ENCODE data around the gene BACE2.

Gene BACE2

DNA sequence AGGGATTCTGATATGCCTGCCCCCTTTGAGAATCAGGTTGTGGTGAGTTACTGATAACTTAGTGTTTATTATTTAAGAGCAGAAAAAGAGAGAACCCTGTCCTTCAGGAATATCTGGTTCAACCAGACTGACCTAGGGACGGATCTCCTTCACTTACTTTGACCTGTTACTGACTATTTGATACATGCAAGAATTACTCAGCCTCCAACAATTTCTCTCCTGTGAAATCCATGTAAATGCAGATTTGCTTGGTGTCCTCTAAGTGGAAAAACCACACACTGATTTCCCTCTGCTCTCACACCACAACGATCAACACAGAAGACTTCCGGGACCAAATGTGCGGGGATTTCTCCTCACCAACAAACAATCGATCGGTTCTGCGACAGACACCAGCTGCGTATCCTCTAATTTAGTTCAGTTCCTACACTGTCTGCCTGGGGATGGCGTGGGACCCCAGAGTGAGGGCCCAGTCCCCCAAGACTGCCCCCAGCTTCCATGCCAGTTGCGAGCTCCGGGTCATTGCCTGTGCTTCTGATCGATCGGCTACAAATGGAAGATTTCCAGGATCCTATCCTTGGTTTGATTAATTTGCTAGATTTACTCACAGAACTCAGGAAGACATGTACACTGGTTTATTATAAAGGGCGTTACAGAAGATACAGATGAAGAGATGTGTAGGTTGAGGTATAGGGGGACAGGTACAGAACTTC is 51.7 kb downstream of the BACE2 start:
- Mint-ChIP-seq H3K27ac (no peak overlapping the region), H3K36me3 (ENCODE audit: low read depth) (no peaks in the 10 kb centered on the region), H3K27me3 (ENCODE audit: low read depth) (no peaks in the 10 kb centered on the region), H3K9me3 (no peaks in the 10 kb centered on the region), H3K4me1 (peaks cover 25% of the 10 kb centered on the region), H3K4me3 (no peak overlapping the region)
- TF ChIP-seq, protein P1, sequence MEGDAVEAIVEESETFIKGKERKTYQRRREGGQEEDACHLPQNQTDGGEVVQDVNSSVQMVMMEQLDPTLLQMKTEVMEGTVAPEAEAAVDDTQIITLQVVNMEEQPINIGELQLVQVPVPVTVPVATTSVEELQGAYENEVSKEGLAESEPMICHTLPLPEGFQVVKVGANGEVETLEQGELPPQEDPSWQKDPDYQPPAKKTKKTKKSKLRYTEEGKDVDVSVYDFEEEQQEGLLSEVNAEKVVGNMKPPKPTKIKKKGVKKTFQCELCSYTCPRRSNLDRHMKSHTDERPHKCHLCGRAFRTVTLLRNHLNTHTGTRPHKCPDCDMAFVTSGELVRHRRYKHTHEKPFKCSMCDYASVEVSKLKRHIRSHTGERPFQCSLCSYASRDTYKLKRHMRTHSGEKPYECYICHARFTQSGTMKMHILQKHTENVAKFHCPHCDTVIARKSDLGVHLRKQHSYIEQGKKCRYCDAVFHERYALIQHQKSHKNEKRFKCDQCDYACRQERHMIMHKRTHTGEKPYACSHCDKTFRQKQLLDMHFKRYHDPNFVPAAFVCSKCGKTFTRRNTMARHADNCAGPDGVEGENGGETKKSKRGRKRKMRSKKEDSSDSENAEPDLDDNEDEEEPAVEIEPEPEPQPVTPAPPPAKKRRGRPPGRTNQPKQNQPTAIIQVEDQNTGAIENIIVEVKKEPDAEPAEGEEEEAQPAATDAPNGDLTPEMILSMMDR (IDR thresholded peaks at IDR 0.05; ENCODE audit: unreplicated experiment in 3 of 3), result no peak

DNA sequence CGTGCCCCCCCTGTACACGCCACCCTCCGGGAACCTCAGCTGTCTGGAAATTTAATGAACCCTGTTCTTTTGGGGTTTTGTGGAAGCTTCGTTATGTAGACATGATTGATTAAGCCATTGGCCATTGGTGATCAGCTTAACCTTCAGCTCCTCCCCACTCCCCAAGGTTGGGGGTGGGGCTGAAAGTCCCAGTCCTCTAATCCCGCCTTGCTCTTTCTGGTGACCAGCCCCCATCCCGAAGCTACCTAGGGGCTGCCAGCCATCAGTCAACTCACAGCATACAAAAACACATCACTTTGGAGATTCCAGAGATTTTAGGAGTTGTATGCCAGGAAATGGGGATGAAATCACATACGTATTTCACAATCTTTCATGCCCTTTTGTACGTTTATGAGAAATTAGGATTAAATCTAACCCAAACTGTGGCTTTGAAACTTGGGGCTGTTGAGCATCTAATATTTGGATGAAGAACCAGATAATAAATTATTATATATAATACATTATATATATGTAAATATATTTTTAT is 52.3 kb downstream of the BACE2 start:
- H3K4me1 Mint-ChIP-seq, result peaks cover 24% of the 10 kb centered on the region
- no peak overlapping the region for H3K4me3 Mint-ChIP-seq
- H3K27ac Mint-ChIP-seq, result no peak overlapping the region
- TF ChIP-seq, protein P1 (IDR thresholded peaks at IDR 0.05; ENCODE audit: unreplicated experiment in 3 of 3), result no peak
- no peaks in the 10 kb centered on the region for H3K27me3 Mint-ChIP-seq (ENCODE audit: low read depth)
- H3K9me3 Mint-ChIP-seq, result no peaks in the 10 kb centered on the region
- H3K36me3 Mint-ChIP-seq (ENCODE audit: low read depth), result no peaks in the 10 kb centered on the region

DNA sequence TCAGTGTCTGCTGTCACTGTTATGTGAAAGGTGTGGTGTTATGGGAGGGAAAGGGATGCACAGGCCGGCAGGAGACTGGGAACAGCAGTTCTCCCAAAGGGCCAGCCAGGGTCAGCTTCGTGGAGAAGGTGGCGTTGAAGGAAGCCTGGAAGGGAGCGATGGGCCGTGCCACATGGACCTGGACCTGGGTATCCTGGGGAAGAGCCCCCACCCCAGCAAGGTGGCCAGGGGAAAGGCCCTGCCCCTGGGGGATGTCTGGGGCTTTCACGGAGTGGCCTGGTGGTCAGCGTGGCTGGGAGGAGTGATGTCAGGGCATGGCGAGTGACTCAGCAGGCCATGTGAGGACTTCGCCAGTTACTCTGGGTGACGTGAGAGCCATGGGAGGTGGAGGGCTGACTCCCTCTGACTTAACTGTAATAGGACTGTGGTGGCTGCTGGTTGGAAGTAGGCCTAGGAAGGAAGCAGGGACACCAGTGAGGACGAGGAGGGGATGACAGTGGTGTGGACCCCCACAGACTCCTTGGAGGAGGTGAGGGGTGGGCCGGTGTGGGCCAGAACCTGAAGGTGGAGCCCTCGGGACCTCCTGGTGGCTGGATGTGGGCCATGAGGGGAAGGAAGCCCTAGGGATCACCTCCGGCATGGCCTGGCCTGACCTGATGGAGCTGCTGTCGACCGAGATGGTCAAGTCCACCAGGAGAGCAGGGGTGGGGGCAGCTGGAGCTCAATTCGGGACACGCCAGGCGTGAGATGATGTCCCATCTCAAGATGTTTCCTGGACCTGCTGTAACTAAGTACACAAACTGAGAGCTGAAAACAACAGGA is 54.5 kb downstream of the BACE2 start:
- Mint-ChIP-seq H3K27ac (no peak overlapping the region), H3K4me3 (no peak overlapping the region), H3K4me1 (peaks cover 6% of the 10 kb centered on the region), H3K36me3 (ENCODE audit: low read depth) (peaks cover 7% of the 10 kb centered on the region), H3K27me3 (ENCODE audit: low read depth) (no peaks in the 10 kb centered on the region), H3K9me3 (no peaks in the 10 kb centered on the region)
- TF ChIP-seq, protein P1 (IDR thresholded peaks at IDR 0.05; ENCODE audit: unreplicated experiment in 3 of 3), result no peak

DNA sequence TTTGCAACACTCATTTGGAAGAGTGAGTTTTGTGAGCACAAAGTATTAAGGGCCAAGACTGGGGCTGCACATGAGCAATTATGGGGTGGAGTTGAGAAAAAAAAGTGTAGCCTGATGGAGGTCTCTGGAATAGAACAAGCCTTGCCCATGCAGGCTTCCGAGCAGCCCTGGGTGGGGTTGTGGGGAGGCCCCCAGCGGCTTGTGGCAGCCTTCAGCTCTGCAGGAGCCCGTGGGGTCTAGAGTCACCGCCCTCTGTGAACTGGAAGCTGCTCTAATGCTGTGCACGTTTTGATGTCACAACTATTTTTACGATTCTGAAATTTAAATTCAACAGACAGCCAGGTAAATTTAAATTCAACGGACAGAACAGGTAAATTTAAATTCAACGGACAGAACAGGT is 58.9 kb downstream of the BACE2 start:
- Mint-ChIP-seq H3K27me3 (ENCODE audit: low read depth) (no peaks in the 10 kb centered on the region), H3K36me3 (ENCODE audit: low read depth) (peaks cover 11% of the 10 kb centered on the region), H3K27ac (no peak overlapping the region), H3K4me3 (no peak overlapping the region), H3K4me1 (peaks cover 9% of the 10 kb centered on the region), H3K9me3 (no peaks in the 10 kb centered on the region)
- TF ChIP-seq, protein P1 (IDR thresholded peaks at IDR 0.05; ENCODE audit: unreplicated experiment in 3 of 3), result no peak

DNA sequence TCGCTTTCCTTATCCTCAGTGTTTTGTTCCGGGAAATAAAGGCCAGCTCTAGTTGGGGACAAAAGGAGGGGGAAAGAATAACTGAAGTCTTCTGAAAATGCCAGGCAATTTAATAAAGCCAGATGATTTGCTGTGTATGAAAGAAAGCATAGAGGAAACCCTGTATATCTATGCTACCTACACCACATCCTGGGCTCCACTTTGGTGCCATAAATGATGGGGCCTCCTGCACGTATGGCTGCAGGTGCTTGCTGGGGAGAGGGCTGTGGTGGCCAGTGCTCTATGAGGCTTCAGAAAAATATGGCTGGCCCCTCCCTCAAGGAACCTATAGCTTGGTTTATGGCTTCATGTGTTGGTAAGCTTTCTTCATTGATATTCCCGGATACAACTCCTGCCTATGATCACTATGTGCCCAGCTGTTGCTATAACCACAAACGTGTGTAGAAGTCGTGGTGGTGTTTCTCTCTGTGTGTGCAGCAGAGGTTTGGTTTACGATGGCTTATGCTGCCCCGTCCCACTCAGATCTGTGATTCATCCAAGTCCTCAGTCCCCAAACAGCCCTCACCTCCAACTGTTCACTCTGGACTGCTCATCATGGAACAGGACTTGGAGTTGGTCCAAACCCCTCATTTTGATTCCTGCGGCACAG is 59.5 kb downstream of the BACE2 start:
- TF ChIP-seq, protein P1 (IDR thresholded peaks at IDR 0.05; ENCODE audit: unreplicated experiment in 3 of 3), result no peak

More for the DNA sequence above, 59.5 kb downstream of the BACE2 start:
- peaks cover 9% of the 10 kb centered on the region for H3K4me1 Mint-ChIP-seq
- no peaks in the 10 kb centered on the region for H3K9me3 Mint-ChIP-seq
- no peaks in the 10 kb centered on the region for H3K27me3 Mint-ChIP-seq (ENCODE audit: low read depth)
- H3K4me3 Mint-ChIP-seq, result no peak overlapping the region
- peaks cover 11% of the 10 kb centered on the region for H3K36me3 Mint-ChIP-seq (ENCODE audit: low read depth)
- no peak overlapping the region for H3K27ac Mint-ChIP-seq
